ENCODE results near the gene PTCD1. TPM values are rescaled to one million over a fixed set of nuclear protein-coding genes. Genes with fewer than 3 reads are reported as not detected.

The PTCD1 gene
- total and polyA plus RNA-seq, 9 of the 15 experiments (the other 6 are each of a cell fraction or from before 2014, with no cell fraction given) = 0.46 to 17.1 (median 6.2) TPM

GRCh38 chr7:99380032-99380822 is 58.4 kb downstream of the PTCD1 start (continued):
- TF ChIP-seq CTCF (IDR thresholded peaks at IDR 0.05 in 2 of 3, conservative IDR thresholded peaks at IDR 0.05 in 1 of 3; ENCODE audit: insufficient read depth in 2 of 3, low read depth in 1 of 3, low read length in 3 of 3) = no peak
- TF ChIP-seq ELF2 (CRISPR knock-in tag; IDR thresholded peaks at IDR 0.05) = no peak
- no peak for TF ChIP-seq NCOA2 (IDR thresholded peaks at IDR 0.05; ENCODE audit: partially characterized antibody in 2 of 2)
- TF ChIP-seq RBM34 (IDR thresholded peaks at IDR 0.05; ENCODE audit: borderline replicate concordance, insufficient read depth, low read length) = no peak
- TF ChIP-seq MYC (IDR thresholded peaks at IDR 0.05; ENCODE audit: low read depth, low read length) = peak; percentile 44; the same call in 1 of the 2 replicates
- no peak for TF ChIP-seq MYC (CRISPR knock-in tag; IDR thresholded peaks at IDR 0.05; ENCODE audit: borderline replicate concordance, low read depth)
- TF ChIP-seq NUFIP1 (IDR thresholded peaks at IDR 0.05; ENCODE audit: partially characterized antibody) = no peak
- TF ChIP-seq, protein P1, sequence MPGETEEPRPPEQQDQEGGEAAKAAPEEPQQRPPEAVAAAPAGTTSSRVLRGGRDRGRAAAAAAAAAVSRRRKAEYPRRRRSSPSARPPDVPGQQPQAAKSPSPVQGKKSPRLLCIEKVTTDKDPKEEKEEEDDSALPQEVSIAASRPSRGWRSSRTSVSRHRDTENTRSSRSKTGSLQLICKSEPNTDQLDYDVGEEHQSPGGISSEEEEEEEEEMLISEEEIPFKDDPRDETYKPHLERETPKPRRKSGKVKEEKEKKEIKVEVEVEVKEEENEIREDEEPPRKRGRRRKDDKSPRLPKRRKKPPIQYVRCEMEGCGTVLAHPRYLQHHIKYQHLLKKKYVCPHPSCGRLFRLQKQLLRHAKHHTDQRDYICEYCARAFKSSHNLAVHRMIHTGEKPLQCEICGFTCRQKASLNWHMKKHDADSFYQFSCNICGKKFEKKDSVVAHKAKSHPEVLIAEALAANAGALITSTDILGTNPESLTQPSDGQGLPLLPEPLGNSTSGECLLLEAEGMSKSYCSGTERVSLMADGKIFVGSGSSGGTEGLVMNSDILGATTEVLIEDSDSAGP (CRISPR knock-in tag; IDR thresholded peaks at IDR 0.05) = no peak
- 0 out of 2 replicates have a peak, but pooled peaks have one; percentile 10 for TF ChIP-seq FOSL1 (tag; conservative IDR thresholded peaks at IDR 0.05)
- TF ChIP-seq HNRNPL (IDR thresholded peaks at IDR 0.05; ENCODE audit: low read depth, low read length) = no peak
- no peak for TF ChIP-seq GATAD2B (IDR thresholded peaks at IDR 0.05; ENCODE audit: borderline replicate concordance)
- TF ChIP-seq CBX5 (IDR thresholded peaks at IDR 0.05; ENCODE audit: borderline replicate concordance, low read depth) = no peak
- TF ChIP-seq FIP1L1 (IDR thresholded peaks at IDR 0.05; ENCODE audit: low read depth, low read length, poor library complexity, severe bottlenecking) = no peak
- TF ChIP-seq HNRNPH1 (optimal IDR thresholded peaks at IDR 0.05; ENCODE audit: low read depth, low read length) = no peak
- peak; percentile 36; the same call in 1 of the 2 replicates for TF ChIP-seq SOX6 (IDR thresholded peaks at IDR 0.05)
- TF ChIP-seq, protein P2, sequence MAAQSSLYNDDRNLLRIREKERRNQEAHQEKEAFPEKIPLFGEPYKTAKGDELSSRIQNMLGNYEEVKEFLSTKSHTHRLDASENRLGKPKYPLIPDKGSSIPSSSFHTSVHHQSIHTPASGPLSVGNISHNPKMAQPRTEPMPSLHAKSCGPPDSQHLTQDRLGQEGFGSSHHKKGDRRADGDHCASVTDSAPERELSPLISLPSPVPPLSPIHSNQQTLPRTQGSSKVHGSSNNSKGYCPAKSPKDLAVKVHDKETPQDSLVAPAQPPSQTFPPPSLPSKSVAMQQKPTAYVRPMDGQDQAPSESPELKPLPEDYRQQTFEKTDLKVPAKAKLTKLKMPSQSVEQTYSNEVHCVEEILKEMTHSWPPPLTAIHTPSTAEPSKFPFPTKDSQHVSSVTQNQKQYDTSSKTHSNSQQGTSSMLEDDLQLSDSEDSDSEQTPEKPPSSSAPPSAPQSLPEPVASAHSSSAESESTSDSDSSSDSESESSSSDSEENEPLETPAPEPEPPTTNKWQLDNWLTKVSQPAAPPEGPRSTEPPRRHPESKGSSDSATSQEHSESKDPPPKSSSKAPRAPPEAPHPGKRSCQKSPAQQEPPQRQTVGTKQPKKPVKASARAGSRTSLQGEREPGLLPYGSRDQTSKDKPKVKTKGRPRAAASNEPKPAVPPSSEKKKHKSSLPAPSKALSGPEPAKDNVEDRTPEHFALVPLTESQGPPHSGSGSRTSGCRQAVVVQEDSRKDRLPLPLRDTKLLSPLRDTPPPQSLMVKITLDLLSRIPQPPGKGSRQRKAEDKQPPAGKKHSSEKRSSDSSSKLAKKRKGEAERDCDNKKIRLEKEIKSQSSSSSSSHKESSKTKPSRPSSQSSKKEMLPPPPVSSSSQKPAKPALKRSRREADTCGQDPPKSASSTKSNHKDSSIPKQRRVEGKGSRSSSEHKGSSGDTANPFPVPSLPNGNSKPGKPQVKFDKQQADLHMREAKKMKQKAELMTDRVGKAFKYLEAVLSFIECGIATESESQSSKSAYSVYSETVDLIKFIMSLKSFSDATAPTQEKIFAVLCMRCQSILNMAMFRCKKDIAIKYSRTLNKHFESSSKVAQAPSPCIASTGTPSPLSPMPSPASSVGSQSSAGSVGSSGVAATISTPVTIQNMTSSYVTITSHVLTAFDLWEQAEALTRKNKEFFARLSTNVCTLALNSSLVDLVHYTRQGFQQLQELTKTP (IDR thresholded peaks at IDR 0.05; ENCODE audit: low read depth in 1 of 2, partially characterized antibody in 2 of 2) = no peak
- peak; percentile 38; the same call in 1 of the 2 replicates for TF ChIP-seq ARID1B (IDR thresholded peaks at IDR 0.05)
- no peak for TF ChIP-seq ZNF785 (CRISPR knock-in tag; IDR thresholded peaks at IDR 0.05)
- no peak; the same call in 1 of the 2 replicates for TF ChIP-seq RBFOX2 (IDR thresholded peaks at IDR 0.05; ENCODE audit: low read depth, low read length)
- TF ChIP-seq SREBF1 (IDR thresholded peaks at IDR 0.05; ENCODE audit: borderline replicate concordance, low read depth, low read length) = no peak
